ENCODE data around the gene CCL4L2. TPM values are rescaled to one million over a fixed set of nuclear protein-coding genes. Genes with fewer than 3 reads are reported as not detected.
"Not testable (repeated sequence)": the region's sequence is repeated elsewhere in the genome, so short reads cannot be mapped to it uniquely, and the experiment has no call there.

The CCL4L2 gene
- polyA plus RNA-seq, 1 of the 3 experiments (the other 2 are of a cell fraction): not detected

DNA sequence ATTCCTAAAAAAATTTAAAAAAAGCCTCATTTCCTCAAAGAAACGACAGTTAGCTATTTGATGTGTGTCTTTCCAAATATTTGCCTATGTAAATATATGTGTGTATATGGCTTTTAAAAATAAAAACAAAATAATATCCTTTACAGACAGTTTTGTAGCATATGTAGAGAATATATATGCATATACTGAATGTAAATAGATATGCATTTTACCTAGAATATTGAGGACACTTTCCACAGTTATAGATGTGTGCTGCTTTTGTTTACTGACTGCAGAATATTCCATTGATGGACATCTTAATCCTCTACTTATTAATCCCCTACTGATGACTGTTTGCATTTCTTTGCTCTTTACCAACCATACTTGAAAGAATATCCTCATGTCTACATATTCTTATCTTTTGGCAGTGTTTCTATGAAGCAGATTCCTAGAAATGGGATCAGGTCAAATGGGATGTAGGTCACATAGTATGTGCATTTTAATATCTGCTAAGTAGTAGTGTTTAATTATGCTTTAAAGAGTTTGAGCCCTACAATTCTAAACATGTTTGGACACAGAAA lies 17.6 kb upstream of the CCL4L2 start:
- H3K9ac ChIP-seq: no peak overlapping the region
- no peaks in the 10 kb centered on the region for H3F3A ChIP-seq (replicated peaks; ENCODE audit: insufficient read depth)
- no peak for TF ChIP-seq YY1 (IDR thresholded peaks at IDR 0.05; ENCODE audit: low read depth)
- TF ChIP-seq MEF2A (IDR thresholded peaks at IDR 0.05; ENCODE audit: borderline replicate concordance, low read depth): no peak
- TF ChIP-seq NRF1 (IDR thresholded peaks at IDR 0.05; ENCODE audit: low read depth, low read length): no peak
- TF ChIP-seq TAF1 (IDR thresholded peaks at IDR 0.05; ENCODE audit: borderline replicate concordance, low read depth, low read length): no peak
- no peak for TF ChIP-seq GABPA (IDR thresholded peaks at IDR 0.05; ENCODE audit: low read depth)
- no peak for TF ChIP-seq FOSL2 (IDR thresholded peaks at IDR 0.05; ENCODE audit: borderline replicate concordance, low read depth)
- TF ChIP-seq JUND (IDR thresholded peaks at IDR 0.05): no peak
- TF ChIP-seq RFX5 (IDR thresholded peaks at IDR 0.05; ENCODE audit: low read length): no peak
- TF ChIP-seq FOXM1 (IDR thresholded peaks at IDR 0.05; ENCODE audit: low read depth): no peak
- TF ChIP-seq, protein P1, sequence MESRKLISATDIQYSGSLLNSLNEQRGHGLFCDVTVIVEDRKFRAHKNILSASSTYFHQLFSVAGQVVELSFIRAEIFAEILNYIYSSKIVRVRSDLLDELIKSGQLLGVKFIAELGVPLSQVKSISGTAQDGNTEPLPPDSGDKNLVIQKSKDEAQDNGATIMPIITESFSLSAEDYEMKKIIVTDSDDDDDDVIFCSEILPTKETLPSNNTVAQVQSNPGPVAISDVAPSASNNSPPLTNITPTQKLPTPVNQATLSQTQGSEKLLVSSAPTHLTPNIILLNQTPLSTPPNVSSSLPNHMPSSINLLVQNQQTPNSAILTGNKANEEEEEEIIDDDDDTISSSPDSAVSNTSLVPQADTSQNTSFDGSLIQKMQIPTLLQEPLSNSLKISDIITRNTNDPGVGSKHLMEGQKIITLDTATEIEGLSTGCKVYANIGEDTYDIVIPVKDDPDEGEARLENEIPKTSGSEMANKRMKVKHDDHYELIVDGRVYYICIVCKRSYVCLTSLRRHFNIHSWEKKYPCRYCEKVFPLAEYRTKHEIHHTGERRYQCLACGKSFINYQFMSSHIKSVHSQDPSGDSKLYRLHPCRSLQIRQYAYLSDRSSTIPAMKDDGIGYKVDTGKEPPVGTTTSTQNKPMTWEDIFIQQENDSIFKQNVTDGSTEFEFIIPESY (IDR thresholded peaks at IDR 0.05; ENCODE audit: borderline replicate concordance, low read depth): no peak
- TF ChIP-seq, protein P2, sequence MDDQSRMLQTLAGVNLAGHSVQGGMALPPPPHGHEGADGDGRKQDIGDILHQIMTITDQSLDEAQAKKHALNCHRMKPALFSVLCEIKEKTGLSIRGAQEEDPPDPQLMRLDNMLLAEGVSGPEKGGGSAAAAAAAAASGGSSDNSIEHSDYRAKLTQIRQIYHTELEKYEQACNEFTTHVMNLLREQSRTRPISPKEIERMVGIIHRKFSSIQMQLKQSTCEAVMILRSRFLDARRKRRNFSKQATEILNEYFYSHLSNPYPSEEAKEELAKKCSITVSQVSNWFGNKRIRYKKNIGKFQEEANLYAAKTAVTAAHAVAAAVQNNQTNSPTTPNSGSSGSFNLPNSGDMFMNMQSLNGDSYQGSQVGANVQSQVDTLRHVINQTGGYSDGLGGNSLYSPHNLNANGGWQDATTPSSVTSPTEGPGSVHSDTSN (IDR thresholded peaks at IDR 0.05): no peak
- no peaks in the 10 kb centered on the region for H3K9me2 ChIP-seq
- H4K20me1 ChIP-seq (ENCODE audit: insufficient read depth): no peaks in the 10 kb centered on the region
- no peaks in the 10 kb centered on the region for H3K4me1 ChIP-seq (ENCODE audit: control insufficient read depth in 1 of 2, insufficient read depth in 2 of 2, low read depth in 1 of 2, low read length in 1 of 2)
- H3K27ac ChIP-seq (ENCODE audit: low read depth in 2 of 2, low read length in 1 of 2): no peak overlapping the region
- WGBS (ENCODE audit: low lambda C conversion rate): 5% methylated on average over 1 of the region's 1 CpG
- no peak overlapping the region for H3K4me3 ChIP-seq (ENCODE audit: low read depth in 2 of 2, low read length in 1 of 2)
- POLR2A ChIA-PET: no interaction called here
- no peaks in the 10 kb centered on the region for H3K79me2 ChIP-seq (ENCODE audit: insufficient read depth)
- no peaks in the 10 kb centered on the region for H3K36me3 ChIP-seq (replicated peaks in 1 of 2; ENCODE audit: control insufficient read depth in 1 of 2, insufficient read depth in 2 of 2, low read length in 1 of 2)
- H3K9me3 ChIP-seq: no peaks in the 10 kb centered on the region
- H3K4me2 ChIP-seq: no peak overlapping the region
- H2AFZ ChIP-seq (ENCODE audit: low read depth): no peak overlapping the region
- no peak for DNase-seq
- CTCF ChIA-PET: interaction anchor here (1.0 to 1.4 kb wide), 3 partner anchors 44 to 290 kb away, joined by 3 to 5 read pairs (median 4); no protein-coding TSS in a partner anchor
- peaks cover 36% of the 10 kb centered on the region for H3K27me3 ChIP-seq (ENCODE audit: insufficient read depth)

DNA sequence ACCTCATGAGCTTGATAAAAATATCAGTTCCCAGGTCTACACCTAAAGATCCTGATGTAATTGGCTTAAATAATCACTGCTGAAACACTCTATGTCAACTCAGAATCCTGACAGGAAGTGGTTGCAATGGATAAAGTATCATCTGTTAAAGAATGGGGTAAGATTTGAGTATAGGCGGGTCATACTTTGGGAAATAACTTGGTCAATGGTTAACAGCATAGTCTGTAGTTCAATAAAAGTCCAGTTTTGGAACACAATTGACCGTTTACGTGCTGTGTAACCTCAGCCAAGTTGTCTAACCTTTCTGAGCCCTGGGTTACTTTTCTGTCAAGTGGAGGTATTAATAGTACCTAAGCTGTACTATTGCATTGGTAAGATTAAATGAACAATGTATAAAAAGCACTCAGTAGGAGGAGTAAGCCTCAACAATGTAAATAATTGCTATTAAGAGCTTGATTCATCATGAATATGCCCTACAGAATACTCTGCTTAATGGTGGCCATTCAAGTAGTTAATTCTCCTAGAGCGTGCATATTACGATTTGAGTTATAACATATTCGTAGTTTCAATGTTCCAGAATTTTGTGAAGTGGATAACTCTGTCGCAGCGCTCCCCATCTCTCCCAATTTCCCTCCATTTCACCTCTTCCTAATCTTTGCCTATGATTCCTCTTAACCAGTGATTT lies 16.6 kb upstream of the CCL4L2 start:
- CTCF ChIA-PET: interaction anchor here (1.0 kb wide), 1 partner anchor 45 kb away, joined by 3 read pairs; no protein-coding TSS in a partner anchor
- DNase-seq; H3K79me2 ChIP-seq (ENCODE audit: insufficient read depth); H3K9me2 ChIP-seq; H3K9me3 ChIP-seq; H3K4me2 ChIP-seq; H2AFZ ChIP-seq (ENCODE audit: low read depth); H4K20me1 ChIP-seq (ENCODE audit: insufficient read depth); H3K36me3 ChIP-seq (replicated peaks in 1 of 2; ENCODE audit: control insufficient read depth in 1 of 2, insufficient read depth in 2 of 2, low read length in 1 of 2); H3K27ac ChIP-seq (ENCODE audit: low read depth in 2 of 2, low read length in 1 of 2); POLR2A ChIA-PET; H3K4me1 ChIP-seq (ENCODE audit: control insufficient read depth in 1 of 2, insufficient read depth in 2 of 2, low read depth in 1 of 2, low read length in 1 of 2); H3K4me3 ChIP-seq (ENCODE audit: low read depth in 2 of 2, low read length in 1 of 2); H3F3A ChIP-seq (replicated peaks; ENCODE audit: insufficient read depth); H3K9ac ChIP-seq: not testable (repeated sequence)
- 12% methylated on average over 7 of the region's 8 CpGs for WGBS (ENCODE audit: low lambda C conversion rate)
- peaks cover 41% of the 10 kb centered on the region for H3K27me3 ChIP-seq (ENCODE audit: insufficient read depth)

DNA sequence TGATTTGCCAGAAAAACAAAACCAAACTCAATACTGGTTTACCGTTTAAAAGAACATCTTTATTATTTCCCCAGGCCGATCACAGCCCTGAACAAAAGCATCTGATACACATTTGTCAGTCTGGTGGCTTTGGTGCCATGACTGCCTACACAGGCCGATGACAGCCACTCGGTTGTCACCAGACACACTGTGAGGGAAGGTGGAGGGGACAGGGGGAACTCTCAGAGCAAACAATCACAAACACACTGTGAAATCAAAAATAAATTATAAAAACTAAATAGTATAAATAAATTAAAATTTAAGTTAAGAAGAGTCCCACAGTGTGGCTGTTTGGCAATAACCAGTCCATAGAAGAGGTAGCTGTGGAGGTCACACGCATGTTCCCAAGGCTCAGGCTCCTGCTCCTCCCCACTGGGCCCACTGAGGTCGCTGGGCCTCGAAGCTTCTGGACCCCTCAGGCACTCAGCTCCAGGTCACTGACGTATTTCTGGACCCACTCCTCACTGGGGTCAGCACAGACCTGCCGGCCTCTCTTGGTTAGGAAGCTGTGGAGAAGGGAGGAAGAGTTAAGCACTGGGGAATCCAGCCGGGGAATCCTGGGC lies 15.9 kb upstream of the CCL4L2 start:
- WGBS (ENCODE audit: low lambda C conversion rate): 23% methylated on average over 10 of the region's 10 CpGs
- H4K20me1 ChIP-seq (ENCODE audit: insufficient read depth); H3K27ac ChIP-seq (ENCODE audit: low read depth in 2 of 2, low read length in 1 of 2); H3K4me3 ChIP-seq (ENCODE audit: low read depth in 2 of 2, low read length in 1 of 2); H3K9me2 ChIP-seq; CTCF ChIA-PET; H3K4me1 ChIP-seq (ENCODE audit: control insufficient read depth in 1 of 2, insufficient read depth in 2 of 2, low read depth in 1 of 2, low read length in 1 of 2); H3K4me2 ChIP-seq; H3K9me3 ChIP-seq; H3K36me3 ChIP-seq (replicated peaks in 1 of 2; ENCODE audit: control insufficient read depth in 1 of 2, insufficient read depth in 2 of 2, low read length in 1 of 2); H3K79me2 ChIP-seq (ENCODE audit: insufficient read depth); H2AFZ ChIP-seq (ENCODE audit: low read depth); POLR2A ChIA-PET; DNase-seq; H3F3A ChIP-seq (replicated peaks; ENCODE audit: insufficient read depth); H3K9ac ChIP-seq: not testable (repeated sequence)
- H3K27me3 ChIP-seq (ENCODE audit: insufficient read depth): peaks cover 41% of the 10 kb centered on the region

Data from SK-N-SH (cell line).